IPS-20b (cell line): ENCODE measurements around the gene PNPLA7.
"Not testable (repeated sequence)": the region's sequence is repeated elsewhere in the genome, so short reads cannot be mapped to it uniquely, and the experiment has no call there.

Experiments
- H3K27ac ChIP-seq: one replicate; pipeline ENCODE4 v1.5.1; 2013; ENCODE audit warnings: low read length
- H3K27me3 ChIP-seq: 2 replicates; pipeline ENCODE4 v1.6.1; 2013; ENCODE audit warnings: mild to moderate bottlenecking, low read length, inconsistent platforms; ENCODE audit not compliant: insufficient read depth
- H3K36me3 ChIP-seq: 2 replicates; pipeline ENCODE4 v1.6.1; 2013; ENCODE audit warnings: low read depth, mild to moderate bottlenecking, inconsistent platforms, low read length, moderate library complexity; ENCODE audit not compliant: insufficient read depth
- H3K4me1 ChIP-seq: 2 replicates; pipeline ENCODE4 v1.6.1; 2013; ENCODE audit warnings: mild to moderate bottlenecking, control low read depth, inconsistent platforms, low read length, moderate library complexity; ENCODE audit not compliant: insufficient read depth
- H3K4me3 ChIP-seq: 2 replicates; pipeline ENCODE4 v1.5.1; 2013; ENCODE audit warnings: mild to moderate bottlenecking, low read length, inconsistent platforms
- H3K9ac ChIP-seq: 2 replicates; pipeline ENCODE4 v1.6.1; 2013; ENCODE audit warnings: low read depth, mild to moderate bottlenecking, inconsistent platforms, low read length, moderate library complexity
- H3K9me3 ChIP-seq: 2 replicates; pipeline ENCODE4 v1.6.1; 2013; ENCODE audit warnings: mild to moderate bottlenecking, low read depth, low read length, inconsistent platforms; ENCODE audit not compliant: insufficient read depth

Gene PNPLA7

GRCh38 chr9:137451264-137452005, 98.8 kb downstream of the PNPLA7 start:
- not testable (repeated sequence) for H3K27ac ChIP-seq, H3K4me1 ChIP-seq, H3K4me3 ChIP-seq, H3K9me3 ChIP-seq, H3K27me3 ChIP-seq, H3K9ac ChIP-seq
- H3K36me3 ChIP-seq = peaks cover 13% of the 10 kb centered on the region; the same call in 1 of the 2 replicates

- peaks cover 12% of the 10 kb centered on the region; the same call in 1 of the 2 replicates for H3K36me3 ChIP-seq
- not testable (repeated sequence) for H3K9me3 ChIP-seq, H3K4me3 ChIP-seq, H3K9ac ChIP-seq, H3K4me1 ChIP-seq, H3K27ac ChIP-seq, H3K27me3 ChIP-seq
Observed at GRCh38 chr9:137450539-137451222, 99.5 kb downstream of the PNPLA7 start.

GRCh38 chr9:137449931-137450538, 100.2 kb downstream of the PNPLA7 start:
- Histone ChIP-seq H3K9ac (no peak overlapping the region), H3K27me3 (no peaks in the 10 kb centered on the region), H3K4me1 (peaks cover 7% of the 10 kb centered on the region), H3K9me3 (no peaks in the 10 kb centered on the region), H3K4me3 (no peak overlapping the region), H3K27ac (no peak overlapping the region), H3K36me3 (peaks cover 12% of the 10 kb centered on the region; the same call in 1 of the 2 replicates)

GRCh38 chr9:137449081-137449844, 100.9 kb downstream of the PNPLA7 start:
- peaks cover 12% of the 10 kb centered on the region; the same call in 1 of the 2 replicates for H3K36me3 ChIP-seq
- H3K9me3 ChIP-seq = no peaks in the 10 kb centered on the region
- H3K4me3 ChIP-seq = no peak overlapping the region
- H3K9ac ChIP-seq = no peak overlapping the region
- no peaks in the 10 kb centered on the region for H3K27me3 ChIP-seq
- H3K4me1 ChIP-seq = peaks cover 1% of the 10 kb centered on the region
- no peak overlapping the region for H3K27ac ChIP-seq

GRCh38 chr9:137448602-137448962, 101.6 kb downstream of the PNPLA7 start:
- H3K9me3 ChIP-seq = no peaks in the 10 kb centered on the region
- H3K9ac ChIP-seq = no peak overlapping the region
- H3K36me3 ChIP-seq = peaks cover 12% of the 10 kb centered on the region; the same call in 1 of the 2 replicates
- H3K4me3 ChIP-seq = no peak overlapping the region
- H3K27ac ChIP-seq = no peak overlapping the region
- H3K4me1 ChIP-seq = no peaks in the 10 kb centered on the region
- no peaks in the 10 kb centered on the region for H3K27me3 ChIP-seq

- no peaks in the 10 kb centered on the region; the same call in 1 of the 2 replicates for H3K27me3 ChIP-seq
- H3K4me3 ChIP-seq = no peak overlapping the region
- peaks cover 12% of the 10 kb centered on the region; the same call in 1 of the 2 replicates for H3K36me3 ChIP-seq
- H3K9ac ChIP-seq = no peak overlapping the region
- H3K27ac ChIP-seq = no peak overlapping the region
- no peaks in the 10 kb centered on the region for H3K4me1 ChIP-seq
- no peaks in the 10 kb centered on the region for H3K9me3 ChIP-seq
Observed at GRCh38 chr9:137447722-137448601, 102.2 kb downstream of the PNPLA7 start.

GRCh38 chr9:137446851-137447471, 103.2 kb downstream of the PNPLA7 start:
- H3K36me3 ChIP-seq = peaks cover 12% of the 10 kb centered on the region; the same call in 1 of the 2 replicates
- no peaks in the 10 kb centered on the region for H3K4me1 ChIP-seq
- no peaks in the 10 kb centered on the region for H3K9me3 ChIP-seq
- H3K27me3 ChIP-seq = peaks cover 7% of the 10 kb centered on the region; the same call in 1 of the 2 replicates
- H3K4me3 ChIP-seq = no peak overlapping the region
- H3K9ac ChIP-seq = no peak overlapping the region
- H3K27ac ChIP-seq = no peak overlapping the region

- H3K4me1 ChIP-seq = no peaks in the 10 kb centered on the region
- H3K4me3 ChIP-seq = no peak overlapping the region
- H3K27ac ChIP-seq = no peak overlapping the region
- no peak overlapping the region for H3K9ac ChIP-seq
- H3K36me3 ChIP-seq = peaks cover 12% of the 10 kb centered on the region; the same call in 1 of the 2 replicates
- no peaks in the 10 kb centered on the region for H3K9me3 ChIP-seq
- H3K27me3 ChIP-seq = peaks cover 9% of the 10 kb centered on the region; the same call in 1 of the 2 replicates
Observed at GRCh38 chr9:137445930-137446431, 104.2 kb downstream of the PNPLA7 start.

GRCh38 chr9:137445275-137445807, 104.9 kb downstream of the PNPLA7 start:
- H3K4me3 ChIP-seq = no peak overlapping the region; the same call in 1 of the 2 replicates
- no peak overlapping the region for H3K27ac ChIP-seq
- no peaks in the 10 kb centered on the region for H3K4me1 ChIP-seq
- peaks cover 9% of the 10 kb centered on the region; the same call in 1 of the 2 replicates for H3K27me3 ChIP-seq
- H3K36me3 ChIP-seq = peaks cover 12% of the 10 kb centered on the region; the same call in 1 of the 2 replicates
- no peaks in the 10 kb centered on the region for H3K9me3 ChIP-seq
- H3K9ac ChIP-seq = no peak overlapping the region
